Muscle layer of colon (tissue), 2 donors: ENCODE measurements around the gene CYLD.

ENCODE experiments used
- H3K27ac ChIP-seq: one replicate; pipeline ENCODE4 v1.7.0; 2013; ENCODE audit warnings: low read depth, mild to moderate bottlenecking, low read length, moderate library complexity
- H3K27me3 ChIP-seq, 2 donors: one replicate each; pipeline ENCODE4 v1.7.0; 2013; ENCODE audit warnings: low read length in 2 of 2, mild to moderate bottlenecking in 2 of 2; ENCODE audit not compliant: insufficient read depth in 2 of 2, control insufficient read depth in 1 of 2
- H3K36me3 ChIP-seq: one replicate; pipeline ENCODE4 v1.7.0; 2013; ENCODE audit warnings: mild to moderate bottlenecking, low read length; ENCODE audit not compliant: insufficient read depth
- H3K4me1 ChIP-seq: one replicate; pipeline ENCODE4 v1.7.0; 2013; ENCODE audit warnings: mild to moderate bottlenecking, low read length; ENCODE audit not compliant: insufficient read depth
- H3K4me3 ChIP-seq, 2 donors: one replicate each; pipeline ENCODE4 v1.7.0; 2013; ENCODE audit warnings: low read length in 2 of 2, low read depth in 1 of 2, mild to moderate bottlenecking in 1 of 2, moderate library complexity in 1 of 2
- H3K9ac ChIP-seq: one replicate; pipeline ENCODE4 v1.7.0; 2013; ENCODE audit warnings: low read length
- H3K9me3 ChIP-seq: one replicate; pipeline ENCODE4 v1.7.0; 2013; ENCODE audit warnings: mild to moderate bottlenecking, low read length
- donor health status: abdominal sarcoma.
- donor health status: Adenocarcinoma of cecum.

The CYLD gene

DNA sequence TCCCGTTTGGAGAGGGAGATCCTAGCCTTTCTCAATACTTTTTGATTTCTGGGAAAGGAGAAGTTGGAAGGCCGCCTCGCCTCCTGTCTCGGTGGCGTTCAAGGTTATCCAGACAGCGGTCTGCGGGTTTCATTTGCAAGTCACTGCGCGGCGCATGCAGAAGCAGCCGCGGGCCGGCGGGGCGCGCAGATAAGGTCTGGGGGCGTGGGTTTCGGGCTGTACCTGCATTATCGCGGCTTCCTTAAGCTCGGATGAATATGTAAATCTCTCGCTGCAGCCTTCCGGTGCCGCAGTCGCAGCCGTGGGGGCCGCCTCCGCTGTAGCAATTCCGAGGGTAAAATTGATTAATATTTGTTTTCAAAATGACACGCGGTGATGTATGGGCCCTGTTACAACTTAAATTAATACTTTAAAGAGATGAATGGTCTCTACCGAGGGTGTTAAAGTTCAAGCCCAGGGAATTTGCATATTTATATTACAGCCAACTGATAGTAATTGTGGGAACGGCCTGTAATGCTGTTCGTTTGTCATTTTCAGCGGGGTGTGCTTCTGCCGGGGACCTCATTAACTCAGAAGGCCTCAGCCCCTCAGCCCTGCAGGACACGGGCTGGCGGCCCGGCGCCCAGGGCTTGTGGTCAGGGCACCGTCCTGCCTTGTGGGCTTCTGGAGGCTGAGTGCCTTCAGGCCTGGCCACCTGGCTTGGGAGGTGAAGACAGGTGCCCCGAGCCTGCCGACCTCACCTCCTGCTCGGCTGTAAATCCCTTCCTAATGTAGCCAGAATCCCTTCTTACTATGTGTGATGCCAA, 99.4 kb downstream of the CYLD start:
- H3K27me3 ChIP-seq, result peaks cover 3 to 21% of the 10 kb centered on the region in 2 donors
- no peak overlapping the region for H3K27ac ChIP-seq
- H3K4me1 ChIP-seq, result no peaks in the 10 kb centered on the region
- H3K4me3 ChIP-seq, result no peak overlapping the region
- H3K36me3 ChIP-seq, result no peaks in the 10 kb centered on the region
- no peak overlapping the region for H3K9ac ChIP-seq
- no peaks in the 10 kb centered on the region for H3K9me3 ChIP-seq

DNA sequence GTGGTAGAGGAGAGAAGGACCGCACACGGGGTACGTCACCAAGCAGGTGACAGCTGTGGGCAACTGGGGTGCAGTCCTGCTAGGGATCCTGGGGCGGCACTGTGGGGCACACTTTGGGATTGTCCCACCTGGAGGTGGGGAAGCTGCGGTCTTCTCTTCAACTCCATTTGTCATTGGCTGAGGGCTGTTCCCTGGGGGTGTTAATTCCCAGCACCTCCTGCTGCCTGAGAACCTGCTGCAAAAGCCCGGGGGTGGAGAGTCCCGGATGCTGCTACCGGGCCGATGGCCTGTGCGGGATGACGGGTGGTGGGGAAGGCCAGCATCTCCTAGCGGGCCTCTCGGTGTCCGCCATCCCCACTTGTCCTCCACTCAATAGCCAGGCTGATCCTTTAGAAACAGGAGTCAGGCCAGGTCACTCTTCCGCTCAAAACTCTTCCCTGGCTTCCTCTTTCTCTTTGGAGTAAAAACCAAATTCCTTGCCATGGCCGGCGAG, 100.2 kb downstream of the CYLD start:
- no peak overlapping the region for H3K27ac ChIP-seq
- H3K9me3 ChIP-seq, result no peaks in the 10 kb centered on the region
- H3K4me1 ChIP-seq, result no peaks in the 10 kb centered on the region
- H3K27me3 ChIP-seq, result peaks cover 3 to 21% of the 10 kb centered on the region in 2 donors
- no peaks in the 10 kb centered on the region for H3K36me3 ChIP-seq
- no peak overlapping the region for H3K4me3 ChIP-seq
- H3K9ac ChIP-seq, result no peak overlapping the region

DNA sequence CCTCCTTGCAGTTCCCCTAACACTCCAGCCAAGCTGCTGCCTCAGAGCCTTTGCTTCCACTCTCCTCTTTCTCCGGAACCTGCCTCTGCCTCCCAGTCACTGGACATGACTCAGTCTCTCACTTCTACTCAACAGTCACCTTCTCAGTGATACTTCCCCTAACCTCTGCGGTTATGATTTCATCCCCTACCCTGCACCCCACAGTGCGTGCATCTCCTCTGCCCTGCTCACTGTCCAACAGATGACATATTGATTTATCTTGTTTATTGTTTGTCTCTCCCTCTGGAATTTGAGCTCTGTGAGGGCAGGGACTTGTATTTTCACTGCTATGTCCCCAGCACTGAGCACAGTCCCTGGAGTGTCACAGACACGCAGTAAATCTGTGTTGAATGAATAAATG, 100.7 kb downstream of the CYLD start:
- H3K9ac ChIP-seq, result no peak overlapping the region
- H3K4me3 ChIP-seq, result no peak overlapping the region
- H3K27ac ChIP-seq, result no peak overlapping the region
- H3K9me3 ChIP-seq, result no peaks in the 10 kb centered on the region
- no peaks in the 10 kb centered on the region for H3K4me1 ChIP-seq
- peaks cover 3 to 21% of the 10 kb centered on the region in 2 donors for H3K27me3 ChIP-seq
- H3K36me3 ChIP-seq, result no peaks in the 10 kb centered on the region

DNA sequence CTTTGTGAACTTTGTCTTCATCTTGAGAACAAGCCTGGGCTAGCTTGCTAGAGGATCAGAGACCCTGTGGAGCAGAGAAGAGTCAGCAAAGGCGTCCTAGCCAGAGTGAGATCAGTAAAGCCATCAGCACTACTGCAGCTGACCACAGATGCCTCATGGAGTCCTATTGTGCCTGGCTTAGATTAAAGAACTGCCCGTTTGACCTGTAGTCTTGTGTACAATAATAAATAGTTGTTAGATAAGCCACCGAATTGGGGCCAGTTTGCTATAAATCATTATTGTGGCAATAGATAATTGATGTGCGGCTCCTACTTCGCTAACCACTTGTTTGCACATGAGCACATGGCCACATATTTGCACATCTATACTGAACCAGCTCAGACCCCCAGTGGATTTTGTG, 103.0 kb downstream of the CYLD start:
- H3K4me3 ChIP-seq, result no peak overlapping the region
- no peak overlapping the region for H3K9ac ChIP-seq
- no peaks in the 10 kb centered on the region for H3K9me3 ChIP-seq
- H3K4me1 ChIP-seq, result no peaks in the 10 kb centered on the region
- H3K36me3 ChIP-seq, result no peaks in the 10 kb centered on the region
- no peak overlapping the region for H3K27ac ChIP-seq
- peaks cover 3 to 20% of the 10 kb centered on the region in 2 donors for H3K27me3 ChIP-seq

DNA sequence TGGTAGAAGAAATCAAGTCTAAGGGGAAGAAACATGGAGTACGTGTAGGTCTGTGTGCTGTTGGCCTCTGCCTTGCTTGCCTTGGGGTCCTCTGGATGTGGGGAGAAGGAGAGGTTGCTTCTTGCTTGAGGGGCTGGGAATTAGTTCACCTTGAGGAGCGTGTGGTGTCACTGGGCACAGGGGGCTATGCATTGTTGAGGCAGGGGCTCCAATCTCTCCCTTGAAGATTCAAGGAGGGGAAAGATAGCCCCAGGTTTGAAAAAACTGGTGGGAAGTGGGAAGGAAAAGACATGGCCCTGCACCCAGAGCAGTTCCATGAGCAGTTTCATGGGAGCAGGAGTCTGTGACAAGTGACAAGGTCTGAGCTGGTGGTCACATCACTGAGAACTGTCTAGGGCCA, 103.4 kb downstream of the CYLD start:
- Histone ChIP-seq H3K36me3 (no peaks in the 10 kb centered on the region), H3K9me3 (no peaks in the 10 kb centered on the region), H3K9ac (no peak overlapping the region), H3K27ac (no peak overlapping the region), H3K4me1 (no peaks in the 10 kb centered on the region), H3K4me3 (no peak overlapping the region), H3K27me3 (peaks cover 3 to 16% of the 10 kb centered on the region in 2 donors)

DNA sequence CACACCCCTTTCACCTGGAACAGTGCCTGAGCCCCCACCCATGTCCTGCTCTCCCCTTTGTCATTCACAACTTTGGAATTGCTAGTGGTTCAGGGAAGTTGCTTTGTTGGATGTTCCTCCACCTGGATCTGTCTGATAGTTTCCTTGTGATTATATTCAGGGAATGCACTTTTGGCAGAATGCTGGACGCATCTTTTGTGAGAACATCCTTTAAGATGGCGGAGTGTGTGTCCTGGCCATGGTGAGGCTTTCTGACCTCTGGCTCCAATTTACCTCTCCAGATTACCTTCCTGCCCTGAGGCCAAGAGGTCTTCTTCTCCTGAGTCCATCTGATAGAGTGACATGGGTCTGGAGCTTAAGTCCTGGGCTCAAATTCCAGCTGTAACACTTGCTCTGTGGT, 104.6 kb downstream of the CYLD start:
- Histone ChIP-seq H3K27me3 (peaks cover 3 to 6% of the 10 kb centered on the region in 2 donors), H3K36me3 (no peaks in the 10 kb centered on the region), H3K27ac (no peak overlapping the region), H3K9ac (no peak overlapping the region), H3K9me3 (no peaks in the 10 kb centered on the region), H3K4me1 (no peaks in the 10 kb centered on the region), H3K4me3 (no peak overlapping the region)

DNA sequence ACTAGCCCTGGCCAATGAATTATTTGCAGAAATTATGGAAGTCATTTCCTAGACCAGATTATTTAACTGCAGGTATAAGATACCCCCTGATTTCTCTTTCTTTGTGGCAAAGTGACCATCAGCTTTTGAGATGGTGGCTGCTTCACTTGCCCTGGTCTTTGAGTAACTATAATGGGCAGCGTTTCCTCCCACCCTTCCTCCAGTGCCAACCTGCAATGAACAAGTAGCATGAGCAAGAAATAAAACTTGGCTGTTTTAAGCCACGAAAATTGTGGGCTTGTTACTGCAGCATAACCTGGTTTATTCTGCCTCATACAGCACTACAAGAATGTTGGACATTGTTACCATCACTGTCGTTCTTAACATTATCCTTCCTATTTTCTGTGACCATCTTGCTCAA, 105.3 kb downstream of the CYLD start:
- H3K27me3 ChIP-seq, result no peaks in the 10 kb centered on the region
- no peaks in the 10 kb centered on the region for H3K36me3 ChIP-seq
- H3K27ac ChIP-seq, result no peak overlapping the region
- no peak overlapping the region for H3K9ac ChIP-seq
- no peaks in the 10 kb centered on the region for H3K4me1 ChIP-seq
- no peaks in the 10 kb centered on the region for H3K9me3 ChIP-seq
- H3K4me3 ChIP-seq, result no peak overlapping the region

DNA sequence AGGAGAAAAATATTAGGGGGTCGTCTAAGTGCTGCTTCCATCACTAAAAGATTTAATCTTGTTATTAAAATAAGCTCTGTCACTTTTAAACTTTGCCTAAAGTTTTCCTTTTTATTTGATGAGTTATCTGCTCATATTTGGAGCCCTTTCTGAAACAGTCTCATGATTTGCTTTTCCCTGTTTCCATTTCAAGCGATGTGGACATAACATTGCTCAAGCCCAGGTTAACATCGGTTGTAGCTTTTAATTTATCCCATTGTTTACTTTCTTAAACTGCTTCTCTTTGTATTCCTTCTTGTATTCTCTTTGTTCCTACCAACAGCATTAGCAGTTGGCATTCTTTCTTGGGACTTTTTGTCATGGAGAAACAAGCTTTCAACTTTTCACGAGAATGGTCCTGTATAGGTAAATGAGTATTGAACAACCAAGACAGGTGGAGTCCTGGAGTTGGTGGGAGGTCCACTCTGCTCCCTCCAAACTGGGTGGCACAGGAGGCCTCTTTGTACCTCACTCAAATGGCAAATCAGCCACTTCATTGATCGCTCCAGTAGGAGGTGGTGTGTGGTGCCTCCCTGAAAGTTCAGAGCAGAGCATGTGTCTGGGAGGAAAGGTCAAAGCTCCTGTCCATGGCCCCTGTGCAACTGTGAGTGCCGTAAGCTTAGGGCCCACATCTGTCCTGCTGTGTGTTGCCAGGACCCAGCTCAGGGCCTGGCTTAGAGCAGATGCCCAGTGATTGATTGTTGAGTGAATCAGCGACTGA, 107.0 kb downstream of the CYLD start:
- no peaks in the 10 kb centered on the region for H3K9me3 ChIP-seq
- H3K9ac ChIP-seq, result no peak overlapping the region
- H3K36me3 ChIP-seq, result no peaks in the 10 kb centered on the region
- no peaks in the 10 kb centered on the region for H3K27me3 ChIP-seq
- no peak overlapping the region for H3K27ac ChIP-seq
- H3K4me3 ChIP-seq, result no peak overlapping the region
- H3K4me1 ChIP-seq, result no peaks in the 10 kb centered on the region
